Measurements from ENCODE around the gene GRM2. TPM values are rescaled to one million over a fixed set of nuclear protein-coding genes. Genes with fewer than 3 reads are reported as not detected.

GRM2 gene
- total and polyA plus RNA-seq, 2 of the 8 experiments (the other 6 are each of a cell fraction or from before 2014, with no cell fraction given) = 3.9 to 10.5 TPM

DNA sequence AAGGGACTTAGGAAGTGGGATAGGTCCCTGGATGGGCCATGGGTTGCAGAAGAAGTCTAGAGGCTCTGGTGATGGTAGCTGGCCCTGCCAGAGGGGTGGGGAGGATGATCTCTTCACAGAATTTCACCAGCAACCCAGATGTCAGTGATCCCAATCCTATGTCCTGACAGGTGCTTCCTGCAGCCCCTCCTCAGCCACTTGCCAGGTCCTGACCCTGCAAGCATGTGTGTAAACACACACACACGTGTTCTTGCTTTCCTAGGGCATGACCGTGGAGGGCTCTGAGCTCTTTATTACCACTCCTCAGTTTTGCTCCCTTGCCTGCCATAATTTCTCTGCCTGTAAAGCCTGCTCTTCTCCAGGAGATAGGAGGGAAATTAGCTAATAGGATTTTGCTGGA, 23.3 kb upstream of the GRM2 start:
- Histone ChIP-seq H3K27me3 (replicated peaks in 1 of 4; ENCODE audit: control insufficient read depth in 3 of 4, extremely low read depth in 1 of 4, insufficient read depth in 3 of 4, low read length in 3 of 4) (no peaks in the 10 kb centered on the region), H2AK5ac (ENCODE audit: low read depth, low read length) (no peak overlapping the region), H3K4ac (replicated peaks; ENCODE audit: insufficient read length, low read depth, low read length) (no peak overlapping the region), H3K36me3 (ENCODE audit: control insufficient read depth in 2 of 4, insufficient read depth in 4 of 4, low read length in 3 of 4) (no peaks in the 10 kb centered on the region), H2BK5ac (ENCODE audit: low read depth, low read length) (no peak overlapping the region), H3K4me1 (replicated peaks in 1 of 4; ENCODE audit: control insufficient read depth in 3 of 4, insufficient read depth in 4 of 4, low read length in 3 of 4) (peaks cover 0 to 9% (median 3%) of the 10 kb centered on the region in 4 experiments; a peak in 3 of 7 replicates), H2BK20ac (ENCODE audit: low read length) (no peak overlapping the region), H4K91ac (replicated peaks; ENCODE audit: insufficient read length, low read length) (no peak overlapping the region), H3K18ac (ENCODE audit: extremely low read depth, low read length) (no peak overlapping the region), H3K9me3 (ENCODE audit: insufficient read depth in 2 of 2, low read depth in 1 of 2, low read length in 1 of 2) (no peaks in the 10 kb centered on the region), H3K79me2 (ENCODE audit: control insufficient read depth in 1 of 2, insufficient read depth in 2 of 2, low read length in 2 of 2) (no peaks in the 10 kb centered on the region), H3K23ac (ENCODE audit: insufficient read length) (no peak overlapping the region), H2AFZ (ENCODE audit: low read length) (no peak overlapping the region), H2BK12ac (ENCODE audit: low read depth, low read length) (no peak overlapping the region), H3K56ac (replicated peaks; ENCODE audit: insufficient read length, low read depth, low read length) (no peak overlapping the region), H3K27ac (ENCODE audit: low read depth, low read length) (no peak overlapping the region), H3K9ac (replicated peaks in 1 of 4; ENCODE audit: extremely low read depth in 1 of 4, low read depth in 3 of 4, low read length in 3 of 4) (no peak overlapping the region), H4K8ac (ENCODE audit: extremely low read depth, insufficient read depth, low read length) (no peak overlapping the region), H3K23me2 (ENCODE audit: low read depth, low read length) (no peaks in the 10 kb centered on the region), H4K5ac (ENCODE audit: insufficient read length, low read depth, low read length) (no peak overlapping the region), H3K14ac (ENCODE audit: insufficient read length) (no peak overlapping the region), H3K79me1 (ENCODE audit: low read depth, low read length) (no peaks in the 10 kb centered on the region; the same call in 1 of the 2 replicates), H4K20me1 (replicated peaks in 1 of 2; ENCODE audit: control insufficient read depth in 1 of 2, insufficient read depth in 2 of 2, low read length in 2 of 2) (peaks cover 0 to 2% of the 10 kb centered on the region in 2 experiments), H3K4me2 (ENCODE audit: insufficient read depth in 1 of 2, low read depth in 2 of 2, low read length in 2 of 2) (no peak overlapping the region), H3K4me3 (ENCODE audit: extremely low read depth in 1 of 4, insufficient read depth in 2 of 4, low read depth in 3 of 4, low read length in 4 of 4) (no peak overlapping the region), H2BK120ac (replicated peaks; ENCODE audit: low read depth, low read length) (no peak overlapping the region), H2BK15ac (ENCODE audit: low read length) (no peak overlapping the region)
- 83% methylated on average over 2 of the region's 2 CpGs; no CpG with 5 or more reads in 1 of the 2 experiments for WGBS, 2 experiments (ENCODE audit: extremely low coverage in 1 of 2, insufficient coverage in 1 of 2, insufficient read length in 1 of 2, insufficient replicate concordance in 2 of 2, low coverage in 1 of 2, low lambda C conversion rate in 2 of 2, missing lambda C conversion rate in 1 of 2)
- FAIRE-seq (no peak), DNase-seq (ENCODE audit: low read depth in 1 of 2, low spot score in 2 of 2) (no peak)
- CTCF ChIA-PET (ENCODE audit: partially characterized antibody) = interaction anchor here (0.8 to 6.4 kb wide), 5 partner anchors 9 to 41 kb away, joined by 3 to 123 read pairs (median 3); partner anchors contain the start of gene TEX264
- POLR2A ChIA-PET (ENCODE audit: partially characterized antibody) = interaction anchor here (0.8 to 1.2 kb wide), 2 partner anchors 12 to 287 kb away, joined by 3 read pairs; no protein-coding TSS in a partner anchor
- TF ChIP-seq SIN3A (conservative IDR thresholded peaks at IDR 0.05 in 1 of 2, IDR thresholded peaks at IDR 0.05 in 1 of 2; ENCODE audit: low read depth in 1 of 2, low read length in 2 of 2) (no peak), TCF12 (IDR thresholded peaks at IDR 0.05; ENCODE audit: low read depth, low read length) (no peak), KDM1A (IDR thresholded peaks at IDR 0.05; ENCODE audit: borderline replicate concordance, low read length) (no peak), KDM4A (IDR thresholded peaks at IDR 0.05; ENCODE audit: low read depth, low read length, severe bottlenecking) (no peak), RFX5 (IDR thresholded peaks at IDR 0.05; ENCODE audit: borderline replicate concordance, low read depth, low read length) (no peak), POLR2A (IDR thresholded peaks at IDR 0.05; ENCODE audit: control extremely low read depth in 1 of 2, low read depth in 2 of 2, low read length in 2 of 2) (no peak), TEAD4 (IDR thresholded peaks at IDR 0.05; ENCODE audit: low read depth, low read length) (no peak), PHF8 (conservative IDR thresholded peaks at IDR 0.05; ENCODE audit: low read depth, low read length) (no peak), TAF1 (IDR thresholded peaks at IDR 0.05; ENCODE audit: low read depth, low read length) (no peak), SP2 (IDR thresholded peaks at IDR 0.05; ENCODE audit: low read length) (no peak), RNF2 (IDR thresholded peaks at IDR 0.05; ENCODE audit: borderline replicate concordance, low read depth, low read length, missing control alignments, poor library complexity, severe bottlenecking) (no peak), SIX5 (IDR thresholded peaks at IDR 0.05; ENCODE audit: low read depth, low read length) (no peak)
- TF ChIP-seq, protein P1, sequence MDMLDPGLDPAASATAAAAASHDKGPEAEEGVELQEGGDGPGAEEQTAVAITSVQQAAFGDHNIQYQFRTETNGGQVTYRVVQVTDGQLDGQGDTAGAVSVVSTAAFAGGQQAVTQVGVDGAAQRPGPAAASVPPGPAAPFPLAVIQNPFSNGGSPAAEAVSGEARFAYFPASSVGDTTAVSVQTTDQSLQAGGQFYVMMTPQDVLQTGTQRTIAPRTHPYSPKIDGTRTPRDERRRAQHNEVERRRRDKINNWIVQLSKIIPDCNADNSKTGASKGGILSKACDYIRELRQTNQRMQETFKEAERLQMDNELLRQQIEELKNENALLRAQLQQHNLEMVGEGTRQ (IDR thresholded peaks at IDR 0.05; ENCODE audit: low read length) = no peak

Data from H1 (cell line).